Pons (tissue), 1 donor: Measurements from ENCODE around the gene CEBPZ.
"Not testable (repeated sequence)": the region's sequence is repeated elsewhere in the genome, so short reads cannot be mapped to it uniquely, and the experiment has no call there.

Experiments
- DNase-seq: peaks from one replicate; pipeline ENCODE4 v3.0.0-alpha.2; 2016; ENCODE audit warnings: low spot score

The CEBPZ gene, protein sequence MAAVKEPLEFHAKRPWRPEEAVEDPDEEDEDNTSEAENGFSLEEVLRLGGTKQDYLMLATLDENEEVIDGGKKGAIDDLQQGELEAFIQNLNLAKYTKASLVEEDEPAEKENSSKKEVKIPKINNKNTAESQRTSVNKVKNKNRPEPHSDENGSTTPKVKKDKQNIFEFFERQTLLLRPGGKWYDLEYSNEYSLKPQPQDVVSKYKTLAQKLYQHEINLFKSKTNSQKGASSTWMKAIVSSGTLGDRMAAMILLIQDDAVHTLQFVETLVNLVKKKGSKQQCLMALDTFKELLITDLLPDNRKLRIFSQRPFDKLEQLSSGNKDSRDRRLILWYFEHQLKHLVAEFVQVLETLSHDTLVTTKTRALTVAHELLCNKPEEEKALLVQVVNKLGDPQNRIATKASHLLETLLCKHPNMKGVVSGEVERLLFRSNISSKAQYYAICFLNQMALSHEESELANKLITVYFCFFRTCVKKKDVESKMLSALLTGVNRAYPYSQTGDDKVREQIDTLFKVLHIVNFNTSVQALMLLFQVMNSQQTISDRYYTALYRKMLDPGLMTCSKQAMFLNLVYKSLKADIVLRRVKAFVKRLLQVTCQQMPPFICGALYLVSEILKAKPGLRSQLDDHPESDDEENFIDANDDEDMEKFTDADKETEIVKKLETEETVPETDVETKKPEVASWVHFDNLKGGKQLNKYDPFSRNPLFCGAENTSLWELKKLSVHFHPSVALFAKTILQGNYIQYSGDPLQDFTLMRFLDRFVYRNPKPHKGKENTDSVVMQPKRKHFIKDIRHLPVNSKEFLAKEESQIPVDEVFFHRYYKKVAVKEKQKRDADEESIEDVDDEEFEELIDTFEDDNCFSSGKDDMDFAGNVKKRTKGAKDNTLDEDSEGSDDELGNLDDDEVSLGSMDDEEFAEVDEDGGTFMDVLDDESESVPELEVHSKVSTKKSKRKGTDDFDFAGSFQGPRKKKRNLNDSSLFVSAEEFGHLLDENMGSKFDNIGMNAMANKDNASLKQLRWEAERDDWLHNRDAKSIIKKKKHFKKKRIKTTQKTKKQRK

DNA sequence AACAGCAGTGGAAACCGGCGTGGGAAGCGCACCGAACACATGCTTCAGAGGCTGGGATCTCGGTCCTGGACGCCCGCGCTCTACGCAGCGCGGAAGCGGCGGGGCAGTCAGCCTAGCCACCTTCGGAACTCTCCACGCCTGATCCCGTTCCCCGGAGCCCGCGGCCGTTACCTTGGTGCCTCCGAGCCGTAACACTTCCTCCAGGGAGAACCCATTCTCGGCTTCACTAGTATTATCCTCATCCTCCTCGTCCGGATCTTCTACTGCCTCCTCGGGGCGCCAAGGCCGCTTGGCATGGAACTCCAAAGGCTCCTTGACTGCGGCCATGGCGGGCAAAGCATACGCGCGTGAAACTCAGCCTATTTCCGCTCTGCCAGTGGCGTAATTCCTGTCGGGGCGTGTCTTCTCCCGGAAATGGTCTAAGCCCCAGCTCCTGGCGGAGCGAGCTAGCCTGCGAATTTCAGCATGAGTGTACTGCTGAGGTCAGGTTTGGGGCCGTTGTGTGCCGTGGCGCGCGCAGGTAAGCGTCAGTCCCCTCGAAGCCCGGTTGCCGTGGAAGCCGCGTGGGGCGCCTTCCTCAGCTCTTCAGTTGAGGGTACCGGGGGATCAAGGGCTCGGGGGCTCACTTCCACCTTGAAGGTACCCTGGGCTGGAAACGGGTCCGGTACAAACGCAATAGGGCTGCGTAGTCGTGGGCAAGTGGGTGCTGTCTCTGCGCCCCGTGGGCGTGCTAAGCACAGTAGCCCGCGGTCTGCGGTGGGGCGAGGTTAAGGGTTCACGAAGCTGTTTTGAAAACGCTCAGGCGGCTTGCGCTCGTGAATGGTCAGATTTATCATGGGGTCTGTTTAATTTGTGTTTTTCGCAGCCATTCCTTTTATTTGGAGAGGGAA, at the start of gene CEBPZ, which contains the start of gene NDUFAF7:
Gene CEBPZ, minus strand, starts transcription at position 356 of the 890 bp plus-strand sequence. Its CDS starts 29 bp downstream, at position 327.
Gene NDUFAF7, plus strand, starts transcription at position 418 of the 890 bp plus-strand sequence. Its CDS starts 48 bp downstream, at position 466.
- peak; percentile 94 for DNase-seq

DNA sequence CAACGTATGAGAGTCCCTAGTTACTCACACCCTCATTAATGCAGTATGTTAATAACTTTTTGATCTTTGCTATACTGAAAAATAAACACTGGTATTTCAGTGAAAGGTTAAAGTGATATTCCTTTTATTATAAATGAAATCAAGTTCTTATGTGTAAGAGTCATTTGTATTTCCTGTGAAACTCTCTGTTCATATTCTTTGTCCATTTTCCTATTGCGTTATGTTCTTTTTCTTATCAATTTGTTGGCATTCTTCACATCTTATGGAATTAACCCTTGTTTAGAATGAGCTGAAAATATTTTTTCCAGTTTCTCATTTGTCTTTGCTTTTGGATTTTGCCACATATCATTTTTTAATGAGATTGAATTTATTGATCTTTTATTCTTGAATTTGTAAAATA, 44.9 kb upstream of the CEBPZ start:
- DNase-seq, result no peak

DNA sequence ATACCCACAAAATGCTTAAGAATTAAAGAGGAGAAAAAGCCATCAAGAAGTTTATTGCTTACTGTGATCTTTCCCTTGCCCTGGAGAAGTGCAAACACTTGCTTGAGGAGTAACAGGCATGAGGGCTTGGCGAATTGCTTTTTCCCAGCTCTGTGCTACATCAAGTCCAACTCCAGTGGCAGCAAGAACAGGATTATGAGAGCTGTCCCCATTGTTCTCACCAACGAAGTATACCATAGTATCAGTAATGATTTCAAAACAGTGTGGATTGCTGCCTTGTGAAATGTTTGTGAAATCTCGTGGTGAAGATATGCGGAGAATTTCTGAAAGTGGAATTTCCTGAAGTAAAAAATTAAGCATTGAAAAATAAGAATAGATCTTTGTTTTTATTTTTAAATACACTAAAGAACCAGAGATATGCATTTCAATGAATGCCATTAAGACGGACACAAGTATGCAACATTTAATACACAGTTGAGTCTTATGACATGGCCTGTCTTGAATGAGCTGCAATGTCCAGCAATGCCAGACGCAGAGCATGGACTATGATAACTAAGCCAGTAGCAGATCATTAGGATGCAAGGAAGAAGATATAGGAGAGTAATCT, 43.1 kb upstream of the CEBPZ start:
- DNase-seq, result no peak

DNA sequence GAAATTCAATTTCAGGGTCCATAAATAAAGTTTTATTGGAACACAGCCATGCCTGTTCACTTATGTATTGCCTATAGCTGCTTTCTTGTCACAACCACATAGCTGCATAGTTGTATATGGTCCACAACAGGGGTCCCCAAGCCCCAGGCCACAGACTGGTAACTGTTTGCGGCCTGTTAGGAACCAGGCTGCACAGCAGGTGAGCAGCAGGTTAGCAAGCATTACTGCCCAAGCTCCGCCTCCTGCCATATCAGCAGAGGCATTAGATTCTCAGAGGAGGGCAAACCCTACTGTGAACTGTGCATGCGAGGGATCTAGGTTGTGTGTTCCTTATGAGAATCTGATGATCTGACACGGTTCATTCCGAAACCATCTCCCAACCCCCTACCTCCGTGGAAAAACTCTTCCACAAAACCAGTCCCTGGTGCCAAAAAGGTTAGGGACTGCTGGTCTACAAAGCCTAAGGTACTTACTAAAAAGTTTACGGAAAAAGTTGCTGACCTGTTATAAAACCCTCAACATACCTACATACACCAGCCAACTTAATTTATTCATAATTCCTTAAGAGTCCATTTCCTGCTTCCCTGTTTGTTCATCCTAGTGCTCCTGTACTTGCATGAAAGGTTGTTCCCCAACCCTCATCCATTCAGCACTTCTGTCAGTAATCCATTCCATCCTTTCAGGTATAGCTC, 40.1 kb upstream of the CEBPZ start:
- DNase-seq, result no peak

DNA sequence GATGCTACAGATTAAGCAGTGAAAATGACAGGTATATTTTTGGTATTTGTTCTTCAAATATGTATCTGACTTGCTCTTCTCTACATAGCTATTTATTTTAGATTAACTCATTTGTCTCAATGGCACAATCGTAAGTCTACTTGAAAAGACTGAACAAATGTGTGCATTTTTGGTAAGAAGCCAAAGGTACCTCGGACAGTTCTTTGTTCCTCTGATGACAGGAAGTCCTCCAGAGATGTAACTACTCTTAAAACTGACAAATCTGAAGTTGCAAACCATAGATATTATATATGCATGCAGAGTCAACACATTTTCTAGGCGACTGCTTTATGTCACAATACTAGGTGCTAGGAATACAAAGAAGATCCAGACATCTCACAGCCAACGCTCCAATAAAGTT, 36.7 kb upstream of the CEBPZ start:
- no peak for DNase-seq

DNA sequence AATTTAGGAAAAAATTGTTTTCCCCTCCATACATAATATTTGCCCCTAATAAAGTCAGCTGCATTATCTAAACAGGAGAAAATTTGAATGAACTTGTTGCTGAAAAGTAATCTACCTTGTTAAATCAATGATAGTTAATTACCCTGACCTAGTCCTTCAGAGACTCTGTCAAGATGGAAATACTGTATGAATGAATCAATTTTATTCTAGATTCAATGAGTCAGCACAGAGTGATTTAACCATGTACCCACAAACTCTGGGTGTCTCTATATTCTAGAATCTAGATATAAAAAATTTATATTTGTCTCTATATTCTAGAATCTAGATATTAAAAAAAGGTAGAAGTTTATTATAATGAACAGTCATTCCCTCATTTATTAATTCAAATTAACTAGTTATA, 36.3 kb upstream of the CEBPZ start:
- no peak for DNase-seq

DNA sequence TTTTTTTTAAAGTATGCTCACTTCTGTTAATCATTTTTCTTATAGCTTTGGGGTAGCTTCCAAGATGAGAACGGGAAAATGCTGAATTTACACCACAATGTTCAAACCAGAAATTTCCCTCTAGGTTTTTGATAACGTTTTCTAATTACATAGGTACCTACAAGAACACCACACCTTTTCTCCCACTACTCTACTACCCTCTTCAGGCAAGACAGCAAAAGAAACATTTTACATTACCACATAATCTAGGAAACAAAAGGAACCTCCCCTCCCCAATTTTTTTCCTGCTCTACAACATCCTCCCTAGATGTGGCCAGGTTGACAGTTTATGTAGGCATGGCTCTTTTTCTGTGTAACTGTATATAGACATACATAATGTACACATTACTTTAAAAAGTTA, 32.4 kb upstream of the CEBPZ start:
- no peak for DNase-seq

DNA sequence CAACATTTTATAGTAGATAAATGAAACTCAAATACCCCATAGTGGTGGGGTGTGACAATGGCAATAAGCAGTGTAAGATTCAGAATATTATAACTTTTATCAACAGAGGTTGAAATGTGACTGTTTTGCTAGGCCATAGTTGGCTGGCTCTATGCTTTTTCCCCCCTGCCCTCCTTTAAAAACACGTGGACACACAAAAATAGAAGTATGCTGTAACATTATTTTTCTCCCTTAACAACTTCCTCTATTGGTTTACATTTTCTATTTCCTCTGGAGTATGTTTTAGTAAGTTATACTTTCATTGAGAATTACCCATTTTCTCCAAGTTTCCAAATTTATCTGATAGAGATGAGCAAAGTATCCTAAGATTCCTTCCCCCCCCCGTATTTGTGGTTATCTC, 31.1 kb upstream of the CEBPZ start:
- no peak for DNase-seq

DNA sequence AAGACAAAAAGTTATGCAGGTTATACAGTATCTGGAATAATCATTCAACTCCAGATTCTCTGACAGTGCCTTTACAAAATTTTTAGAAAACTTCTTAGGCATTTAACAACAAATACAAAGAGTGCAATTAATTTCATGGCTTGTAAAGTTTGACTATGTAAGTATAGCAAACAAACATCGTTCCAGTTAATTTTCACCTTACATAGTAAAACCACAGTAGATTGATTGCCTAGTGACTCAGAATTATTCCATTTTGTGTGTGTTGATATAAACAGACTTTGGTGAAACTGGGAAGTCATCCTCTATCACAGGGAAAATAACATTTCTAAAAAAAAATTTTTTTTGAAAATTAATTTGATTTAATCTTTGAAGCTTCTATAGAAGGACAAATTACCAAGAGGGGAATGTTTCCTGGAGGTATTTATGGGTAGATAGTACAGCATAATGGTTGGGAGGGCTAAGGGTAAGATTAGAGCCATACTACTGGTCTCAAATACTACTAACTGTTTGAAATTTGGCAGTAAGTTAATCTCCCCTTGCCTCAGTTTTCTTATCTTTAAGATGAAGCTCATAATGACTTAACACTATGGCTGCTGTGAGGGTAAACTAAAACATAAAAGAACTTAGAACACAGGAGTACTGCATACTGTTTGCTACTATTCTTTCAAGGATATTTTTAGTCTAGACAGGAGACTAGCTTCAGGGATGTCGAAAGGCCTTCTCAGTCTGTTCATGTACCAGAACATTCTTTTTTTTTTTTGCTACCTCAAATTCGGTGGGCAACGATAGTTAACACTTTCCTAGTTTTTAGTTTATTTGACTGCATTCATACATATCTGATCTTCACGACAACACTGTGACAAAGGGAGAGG, 19.7 kb upstream of the CEBPZ start:
- no peak for DNase-seq

DNA sequence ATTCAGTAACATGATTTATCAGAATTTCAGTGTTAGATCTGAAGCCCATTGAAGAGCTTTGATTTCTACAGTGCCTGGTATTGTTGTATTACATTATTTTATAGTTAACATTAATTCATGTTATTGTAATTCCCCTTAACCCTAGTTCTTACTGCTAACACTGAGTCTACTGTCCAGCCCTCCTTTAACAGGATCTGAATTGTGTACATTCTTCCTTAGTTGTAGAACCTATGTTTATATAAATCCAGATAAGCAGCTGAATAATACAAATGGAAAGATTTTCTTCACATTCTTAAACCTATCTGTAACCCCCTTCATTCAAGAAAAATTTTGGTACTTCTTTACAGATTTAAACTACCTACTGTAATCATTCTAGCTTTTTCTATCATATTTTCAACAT, 14.8 kb upstream of the CEBPZ start:
- no peak for DNase-seq

DNA sequence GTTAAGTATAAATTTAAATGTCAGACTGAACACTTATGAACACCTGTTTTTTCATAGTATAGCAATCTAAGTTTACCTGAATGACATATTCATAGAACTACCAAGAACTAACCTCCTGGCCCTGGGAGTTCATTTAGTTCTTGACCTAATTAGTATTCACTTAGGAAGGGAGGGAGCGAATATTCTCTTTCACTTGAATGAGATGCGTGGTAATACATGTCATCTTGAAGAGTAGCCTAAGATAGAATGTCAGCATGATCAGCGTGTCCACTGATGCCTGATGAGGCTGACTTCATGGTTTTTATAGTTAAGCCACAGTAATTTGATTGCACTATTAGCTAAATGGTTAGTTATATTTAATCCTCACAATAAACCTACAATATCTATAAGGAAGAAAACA, 13.4 kb upstream of the CEBPZ start:
- DNase-seq, result no peak

DNA sequence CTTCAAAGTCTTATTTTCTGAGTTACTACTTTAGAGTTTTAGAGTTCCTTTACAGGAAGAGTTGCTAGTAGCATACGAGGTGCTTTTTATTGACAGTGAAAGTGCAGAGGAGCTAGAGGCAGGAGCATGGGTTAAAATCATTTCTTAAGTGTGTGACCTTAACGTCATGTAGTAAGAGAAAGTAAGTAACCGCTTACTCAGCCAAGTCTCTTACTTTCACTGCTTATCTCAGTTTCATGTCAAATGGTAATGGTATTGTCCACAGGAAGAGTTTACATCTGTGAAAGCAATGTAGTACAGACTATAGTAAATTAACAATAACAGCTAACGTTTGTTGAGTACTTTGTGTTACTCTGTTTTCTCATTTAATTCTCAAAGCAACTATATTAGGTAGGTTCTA, 12.6 kb upstream of the CEBPZ start:
- DNase-seq, result no peak

DNA sequence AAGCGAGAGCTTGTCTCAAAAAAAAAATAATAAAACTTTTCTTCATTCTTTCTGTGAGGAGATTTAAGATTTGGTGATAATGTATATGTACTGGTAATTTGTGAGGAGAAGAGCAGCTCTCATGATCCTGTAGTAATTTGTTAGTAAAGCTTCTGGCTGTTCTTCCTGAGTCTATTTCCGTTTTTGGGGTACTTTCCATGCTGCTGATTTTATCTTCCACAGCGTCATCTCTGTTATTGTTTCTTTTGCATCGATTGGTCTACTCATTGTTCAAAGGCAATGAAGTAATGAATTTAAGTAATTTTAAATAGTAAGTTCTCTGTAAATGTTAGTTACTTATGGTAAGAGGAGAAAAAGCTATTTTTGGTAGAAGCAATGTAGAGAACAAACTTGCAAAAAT, 12.0 kb upstream of the CEBPZ start:
- no peak for DNase-seq

DNA sequence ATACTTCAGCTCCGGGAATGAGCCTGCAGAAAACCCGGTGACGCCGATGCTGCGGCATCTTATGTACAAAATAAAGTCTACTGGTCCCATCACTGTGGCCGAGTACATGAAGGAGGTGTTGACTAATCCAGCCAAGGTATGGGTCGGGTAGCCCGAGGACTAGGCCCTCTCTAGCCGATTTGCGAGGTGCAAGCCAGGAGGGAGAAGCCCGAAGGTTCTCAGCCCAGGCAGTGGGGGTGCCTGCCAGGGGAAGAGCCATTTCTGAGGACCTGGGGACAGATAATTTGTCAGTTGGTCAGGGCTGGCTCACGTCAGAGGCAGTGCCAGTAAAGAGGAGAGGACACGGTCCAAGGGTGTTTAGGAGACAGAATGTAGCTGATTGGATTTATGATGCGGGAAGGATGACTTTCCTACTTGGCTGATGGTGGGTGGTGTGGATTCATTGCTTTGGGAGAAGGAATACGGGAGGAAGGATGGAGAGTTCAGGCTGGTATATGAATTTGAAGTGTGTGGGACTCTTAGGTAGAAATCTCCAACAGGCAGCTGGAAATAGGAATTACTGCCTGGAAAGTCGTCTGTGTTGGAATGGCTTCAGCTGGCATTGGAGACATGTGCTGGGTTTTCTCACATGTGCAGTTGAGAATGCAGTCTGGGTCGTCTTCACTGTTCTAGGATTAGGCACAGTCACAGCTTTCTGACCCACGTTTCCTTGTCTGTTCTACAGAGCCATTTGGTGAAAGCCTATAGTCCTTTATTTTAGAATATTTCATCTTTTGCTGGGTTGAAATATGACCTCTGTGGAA, 936 bp upstream of the CEBPZ start:
- DNase-seq, result peak; percentile 5

DNA sequence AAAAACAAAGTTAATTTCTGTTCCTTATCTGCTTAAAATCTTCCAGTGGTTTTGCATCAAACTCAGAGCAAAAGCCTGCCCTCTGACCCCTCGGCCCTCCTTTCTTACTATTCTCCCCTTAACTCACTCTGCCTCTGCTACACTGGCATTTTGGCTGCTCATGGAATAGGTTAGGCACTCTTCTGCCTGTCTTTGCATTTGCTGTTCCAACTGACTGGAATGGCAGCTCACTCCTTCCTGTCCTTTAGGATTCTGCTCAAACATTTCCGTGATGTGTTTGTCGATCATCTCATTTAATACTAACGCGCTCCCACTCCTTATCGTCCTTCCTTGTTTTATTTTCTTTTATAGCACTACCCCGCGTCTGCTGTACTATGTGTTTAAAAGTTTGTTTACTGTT, 815 bp downstream of the CEBPZ start:
- peak; percentile 3 for DNase-seq

DNA sequence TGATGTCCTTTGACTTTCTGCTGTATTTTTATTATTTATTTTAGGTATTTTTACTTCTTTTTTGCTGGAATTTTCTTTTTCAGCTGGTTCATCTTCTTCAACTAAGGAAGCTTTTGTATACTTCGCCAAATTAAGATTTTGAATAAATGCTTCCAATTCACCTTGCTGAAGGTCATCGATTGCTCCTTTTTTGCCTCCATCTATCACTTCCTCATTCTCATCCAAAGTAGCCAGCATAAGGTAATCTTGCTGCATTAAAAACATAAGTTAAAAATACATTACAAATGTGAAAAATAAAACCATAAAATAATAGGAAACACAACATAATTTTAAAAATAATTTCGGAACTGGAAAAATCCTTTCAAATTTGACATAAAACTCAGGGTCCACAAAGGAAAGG, 2.6 kb downstream of the CEBPZ start:
- no peak for DNase-seq

DNA sequence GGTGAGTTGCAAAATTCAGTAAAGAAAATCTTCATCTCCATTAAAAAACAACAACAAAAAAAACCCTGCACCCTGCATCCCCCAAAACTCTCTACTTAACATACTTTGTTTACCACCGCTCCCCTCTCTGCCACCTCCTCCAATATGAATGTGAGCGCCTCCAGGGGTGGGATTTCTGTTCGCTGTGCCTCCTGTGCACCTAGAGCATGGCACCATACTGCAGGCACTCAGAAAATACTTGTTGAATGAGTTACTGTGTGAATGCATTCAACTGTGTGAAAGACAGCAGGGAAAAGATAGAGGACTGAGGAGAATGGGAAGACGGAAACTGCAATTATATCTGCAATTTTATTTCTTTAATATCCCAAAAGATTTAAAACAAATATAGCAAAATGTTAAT, 4.5 kb downstream of the CEBPZ start:
- no peak for DNase-seq

DNA sequence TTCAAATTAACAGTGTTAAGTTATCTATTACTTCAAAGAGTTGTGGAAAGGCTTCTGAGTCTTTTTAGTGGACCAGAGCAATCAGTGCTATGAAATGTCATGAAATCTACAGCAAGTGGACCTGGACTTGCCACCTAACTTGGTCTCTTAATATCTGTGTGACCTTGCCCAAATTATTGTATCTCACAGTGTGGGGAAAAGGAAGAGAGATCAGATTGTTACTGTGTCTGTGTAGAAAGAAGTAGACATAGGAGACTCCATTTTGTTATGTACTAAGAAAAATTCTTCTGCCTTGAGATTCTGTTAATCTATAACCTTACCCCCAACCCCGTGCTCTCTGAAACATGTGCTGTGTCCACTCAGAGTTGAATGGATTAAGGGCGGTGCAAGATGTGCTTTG, 6.3 kb downstream of the CEBPZ start:
- DNase-seq, result not testable (repeated sequence)

DNA sequence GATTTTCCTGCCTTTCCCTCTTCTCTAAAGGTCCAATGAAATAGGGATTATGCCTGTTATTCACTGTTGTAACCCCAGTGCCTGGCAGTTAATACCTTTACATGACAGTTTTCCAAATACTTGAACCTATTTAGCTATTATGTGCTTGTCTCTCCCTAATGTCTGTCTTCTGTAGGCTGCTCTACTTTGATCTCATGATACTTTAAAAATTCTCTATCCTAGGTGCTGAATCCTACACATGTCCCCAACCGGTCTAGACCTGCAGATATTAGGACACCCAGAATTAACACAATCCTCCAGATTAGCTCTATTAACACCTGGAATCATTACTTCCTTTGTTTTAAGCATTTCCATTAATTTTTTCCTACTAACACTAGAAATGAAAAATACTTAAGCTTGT, 7.3 kb downstream of the CEBPZ start:
- no peak for DNase-seq
